ENCODE data around the gene EQTN.

DNA sequence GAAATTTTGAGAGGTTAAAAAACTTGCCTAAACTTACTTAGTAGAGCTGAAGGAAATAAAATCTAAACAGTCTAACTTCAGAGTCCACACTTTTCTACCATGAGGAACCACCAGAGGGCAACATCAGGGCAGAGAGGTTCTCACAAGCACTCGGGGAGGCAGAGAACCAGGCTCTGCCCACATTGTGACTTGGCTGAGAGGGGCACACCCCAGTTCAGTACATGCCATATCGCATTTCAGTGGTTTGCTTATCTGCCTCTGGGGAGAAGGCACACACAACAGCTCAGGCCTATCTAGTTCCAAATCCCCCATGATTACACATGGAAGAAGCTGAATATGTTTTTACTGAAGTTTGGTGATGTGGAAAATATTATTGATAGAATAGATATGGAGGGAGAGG is 49.2 kb downstream of the EQTN start:
- no peak for TF ChIP-seq GATA2 (IDR thresholded peaks at IDR 0.05; ENCODE audit: low read depth, low read length)
- TF ChIP-seq GATA3 (IDR thresholded peaks at IDR 0.05; ENCODE audit: low read depth, low read length): no peak
